Adrenal gland (tissue), 5 donors: Measurements from ENCODE around the gene GJB4.
"Not testable (repeated sequence)": the region's sequence is repeated elsewhere in the genome, so short reads cannot be mapped to it uniquely, and the experiment has no call there.

Experiments
- POLR2A ChIP-seq, 2 donors: fragments of 450-650 bp; IDR thresholded peaks; one replicate each; pipeline ENCODE4 v1.6.1; 2017; ENCODE audit warnings: antibody characterized with exemption in 2 of 2, mild to moderate bottlenecking in 2 of 2, moderate library complexity in 1 of 2
- TF ChIP-seq, protein P1 (sequence below), 6 experiments: fragments of 450-650 bp in 4 of 6; fragments of 200-600 bp in 2 of 6; sonication (generic) in 1 of 6; IDR thresholded peaks; 1 replicate in 5 of 6; 2 replicates in 1 of 6; pipeline versions ENCODE4 v1.5.1 to v1.8.0; 2016 to 2021; ENCODE audit warnings: antibody characterized with exemption in 6 of 6, mild to moderate bottlenecking in 2 of 6, moderate library complexity in 1 of 6
- donor health status: DM: no; HTN: no; CAD: no.

DNA sequence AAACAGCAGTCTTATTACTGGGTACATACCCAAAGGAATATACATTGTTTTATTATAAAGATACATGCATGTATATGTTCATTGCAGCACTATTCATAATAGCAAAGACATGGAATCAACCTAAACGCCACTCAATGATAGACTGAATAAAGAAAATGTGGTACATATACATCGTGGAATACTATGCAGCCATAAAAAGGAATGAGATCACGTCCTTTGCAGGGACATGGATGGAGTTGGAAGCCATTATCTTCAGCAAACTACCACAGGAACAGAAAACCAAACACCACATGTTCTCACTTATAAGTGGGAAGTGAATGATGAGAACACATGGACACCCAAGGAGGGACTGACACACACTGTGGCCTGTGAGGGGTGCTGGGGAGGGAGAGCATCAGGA, 51.2 kb downstream of the GJB4 start:
- TF ChIP-seq, protein P1, sequence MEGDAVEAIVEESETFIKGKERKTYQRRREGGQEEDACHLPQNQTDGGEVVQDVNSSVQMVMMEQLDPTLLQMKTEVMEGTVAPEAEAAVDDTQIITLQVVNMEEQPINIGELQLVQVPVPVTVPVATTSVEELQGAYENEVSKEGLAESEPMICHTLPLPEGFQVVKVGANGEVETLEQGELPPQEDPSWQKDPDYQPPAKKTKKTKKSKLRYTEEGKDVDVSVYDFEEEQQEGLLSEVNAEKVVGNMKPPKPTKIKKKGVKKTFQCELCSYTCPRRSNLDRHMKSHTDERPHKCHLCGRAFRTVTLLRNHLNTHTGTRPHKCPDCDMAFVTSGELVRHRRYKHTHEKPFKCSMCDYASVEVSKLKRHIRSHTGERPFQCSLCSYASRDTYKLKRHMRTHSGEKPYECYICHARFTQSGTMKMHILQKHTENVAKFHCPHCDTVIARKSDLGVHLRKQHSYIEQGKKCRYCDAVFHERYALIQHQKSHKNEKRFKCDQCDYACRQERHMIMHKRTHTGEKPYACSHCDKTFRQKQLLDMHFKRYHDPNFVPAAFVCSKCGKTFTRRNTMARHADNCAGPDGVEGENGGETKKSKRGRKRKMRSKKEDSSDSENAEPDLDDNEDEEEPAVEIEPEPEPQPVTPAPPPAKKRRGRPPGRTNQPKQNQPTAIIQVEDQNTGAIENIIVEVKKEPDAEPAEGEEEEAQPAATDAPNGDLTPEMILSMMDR (IDR thresholded peaks at IDR 0.05): not testable (repeated sequence)
- not testable (repeated sequence) for TF ChIP-seq POLR2A (IDR thresholded peaks at IDR 0.05)
